Esophagus squamous epithelium (tissue), 5 donors: ENCODE results near the gene RND1. TPM values are rescaled to one million over a fixed set of nuclear protein-coding genes. Genes with fewer than 3 reads are reported as not detected.
"Not testable (repeated sequence)": the region's sequence is repeated elsewhere in the genome, so short reads cannot be mapped to it uniquely, and the experiment has no call there.

ENCODE experiments used
- DNase-seq: peaks from one replicate; lab custom pipeline; 2025; lab: John Stamatoyannopoulos, UW
- H3K27ac ChIP-seq, 4 donors: fragments of 200-600 bp; sonication (generic); one replicate each; pipeline ENCODE4 v1.5.1; 2016 to 2019; ENCODE audit warnings: mild to moderate bottlenecking in 1 of 4
- H3K27me3 ChIP-seq, 4 donors: fragments of 200-600 bp; sonication (generic); 1 replicate in 3 of 4; 2 replicates in 1 of 4; pipeline versions ENCODE4 v1.5.1 to v1.6.0; 2017 to 2021; ENCODE audit warnings: antibody characterized with exemption in 1 of 4
- H3K36me3 ChIP-seq, 3 donors: fragments of 200-600 bp; sonication (generic); one replicate each; pipeline ENCODE4 v1.5.1; 2016 to 2019
- H3K4me1 ChIP-seq, 3 donors: fragments of 200-600 bp; sonication (generic); one replicate each; pipeline ENCODE4 v1.5.1; 2017 to 2019
- H3K4me3 ChIP-seq, 4 donors: fragments of 200-600 bp; sonication (generic); 1 replicate in 3 of 4; 2 replicates in 1 of 4; pipeline ENCODE4 v1.5.1; 2016 to 2019; ENCODE audit warnings: mild to moderate bottlenecking in 2 of 4, moderate library complexity in 1 of 4
- H3K9me3 ChIP-seq, 3 donors: fragments of 200-600 bp; sonication (generic); one replicate each; pipeline ENCODE4 v1.5.1; 2016 to 2019
- POLR2A ChIP-seq, 4 donors: fragments of 450-650 bp; IDR thresholded peaks; one replicate each; pipeline ENCODE4 v1.6.1; 2017; ENCODE audit warnings: antibody characterized with exemption in 4 of 4, mild to moderate bottlenecking in 4 of 4, moderate library complexity in 3 of 4
- WGBS, 2 donors: methylation state at CpG; one replicate each; pipeline ENCODE4 v1.1.5; 2018; 5-methylcytosine and 5-hydroxymethylcytosine counted together
- intact Hi-C: fragments of 100-400 bp; cut with DNase I; formaldehyde crosslinking; loops from one replicate; pipeline ENCODE4 v1.15.0; 2022
- total RNA-seq, 4 donors: library from RNA; depleted of rRNA; stranded (reverse); fragments of >200 nt; gene quantifications; one replicate each; pipeline ENCODE4 v1.1.0, GENCODE V29; 2016
- TF ChIP-seq, protein P1 (sequence below), 6 experiments: fragments of 450-650 bp in 4 of 6; fragments of 200-600 bp in 2 of 6; sonication (generic) in 2 of 6; IDR thresholded peaks; one replicate each; pipeline ENCODE4 v1.5.1; 2016 to 2019; ENCODE audit warnings: antibody characterized with exemption in 6 of 6, mild to moderate bottlenecking in 4 of 6, moderate library complexity in 4 of 6
- donor health status: DM: yes; HTN: yes; CAD: no.

RND1 gene
- total RNA-seq, 4 donors from 2014 or later: 0.57 to 6.1 (median 0.95) TPM

DNA sequence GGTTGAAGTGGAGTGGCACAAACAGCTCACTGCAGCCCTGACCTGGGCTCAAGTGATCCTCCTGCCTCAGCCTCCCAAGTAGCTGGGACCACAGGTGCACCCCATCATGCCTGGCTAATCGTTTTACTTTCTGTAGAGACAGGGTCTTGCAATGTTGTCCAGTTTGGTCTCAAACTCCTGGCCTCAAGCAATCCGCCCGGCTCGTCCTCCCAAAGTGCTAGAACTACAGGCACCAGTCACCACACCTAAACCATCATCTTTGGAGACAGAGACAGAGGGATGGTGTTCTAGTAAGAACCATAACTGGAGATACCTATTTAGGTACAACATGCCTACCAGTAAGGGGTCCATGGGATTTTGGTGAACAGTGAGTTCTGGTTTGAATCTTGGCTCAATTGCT is 11.2 kb downstream of the RND1 start:
- 44 to 81% methylated on average over 1 to 4 of the region's 4 CpGs for WGBS, 2 donors
- Histone ChIP-seq H3K36me3 (peaks cover 0 to 8% (median 0%) of the 10 kb centered on the region in 3 donors), H3K27ac (no peak overlapping the region), H3K4me1 (peaks cover 10 to 29% (median 17%) of the 10 kb centered on the region in 3 donors), H3K27me3 (no peaks in the 10 kb centered on the region), H3K9me3 (no peaks in the 10 kb centered on the region), H3K4me3 (no peak overlapping the region)
- intact Hi-C loops: no loop called here
- DNase-seq: no peak
- no peak for TF ChIP-seq POLR2A (IDR thresholded peaks at IDR 0.05)
- TF ChIP-seq, protein P1, sequence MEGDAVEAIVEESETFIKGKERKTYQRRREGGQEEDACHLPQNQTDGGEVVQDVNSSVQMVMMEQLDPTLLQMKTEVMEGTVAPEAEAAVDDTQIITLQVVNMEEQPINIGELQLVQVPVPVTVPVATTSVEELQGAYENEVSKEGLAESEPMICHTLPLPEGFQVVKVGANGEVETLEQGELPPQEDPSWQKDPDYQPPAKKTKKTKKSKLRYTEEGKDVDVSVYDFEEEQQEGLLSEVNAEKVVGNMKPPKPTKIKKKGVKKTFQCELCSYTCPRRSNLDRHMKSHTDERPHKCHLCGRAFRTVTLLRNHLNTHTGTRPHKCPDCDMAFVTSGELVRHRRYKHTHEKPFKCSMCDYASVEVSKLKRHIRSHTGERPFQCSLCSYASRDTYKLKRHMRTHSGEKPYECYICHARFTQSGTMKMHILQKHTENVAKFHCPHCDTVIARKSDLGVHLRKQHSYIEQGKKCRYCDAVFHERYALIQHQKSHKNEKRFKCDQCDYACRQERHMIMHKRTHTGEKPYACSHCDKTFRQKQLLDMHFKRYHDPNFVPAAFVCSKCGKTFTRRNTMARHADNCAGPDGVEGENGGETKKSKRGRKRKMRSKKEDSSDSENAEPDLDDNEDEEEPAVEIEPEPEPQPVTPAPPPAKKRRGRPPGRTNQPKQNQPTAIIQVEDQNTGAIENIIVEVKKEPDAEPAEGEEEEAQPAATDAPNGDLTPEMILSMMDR (IDR thresholded peaks at IDR 0.05): no peak

- intact Hi-C loops: loop anchor here (2.0 kb wide), 1 partner anchor 38 kb away; no protein-coding TSS in a partner anchor
- peaks cover 10 to 44% (median 17%) of the 10 kb centered on the region in 3 donors for H3K4me1 ChIP-seq
- peak overlapping the region; percentile 74 to 99 (median 95) for H3K4me3 ChIP-seq
- peak; percentile 33 for DNase-seq
- H3K9me3 ChIP-seq: no peaks in the 10 kb centered on the region
- 1 to 2% methylated on average over 8 to 9 of the region's 11 CpGs for WGBS, 2 donors
- H3K27me3 ChIP-seq: no peaks in the 10 kb centered on the region
- TF ChIP-seq, protein P1 (IDR thresholded peaks at IDR 0.05): peak; percentile 74 to 95 (median 92)
- TF ChIP-seq POLR2A (IDR thresholded peaks at IDR 0.05): no peak
- H3K36me3 ChIP-seq: peaks cover 0 to 21% (median 0%) of the 10 kb centered on the region in 3 donors
- H3K27ac ChIP-seq: peak overlapping the region; percentile 89 to 92 (median 90)
These were observed 12.7 kb downstream of the RND1 start for GRCh38 chr12:48852734-48853688.

DNA sequence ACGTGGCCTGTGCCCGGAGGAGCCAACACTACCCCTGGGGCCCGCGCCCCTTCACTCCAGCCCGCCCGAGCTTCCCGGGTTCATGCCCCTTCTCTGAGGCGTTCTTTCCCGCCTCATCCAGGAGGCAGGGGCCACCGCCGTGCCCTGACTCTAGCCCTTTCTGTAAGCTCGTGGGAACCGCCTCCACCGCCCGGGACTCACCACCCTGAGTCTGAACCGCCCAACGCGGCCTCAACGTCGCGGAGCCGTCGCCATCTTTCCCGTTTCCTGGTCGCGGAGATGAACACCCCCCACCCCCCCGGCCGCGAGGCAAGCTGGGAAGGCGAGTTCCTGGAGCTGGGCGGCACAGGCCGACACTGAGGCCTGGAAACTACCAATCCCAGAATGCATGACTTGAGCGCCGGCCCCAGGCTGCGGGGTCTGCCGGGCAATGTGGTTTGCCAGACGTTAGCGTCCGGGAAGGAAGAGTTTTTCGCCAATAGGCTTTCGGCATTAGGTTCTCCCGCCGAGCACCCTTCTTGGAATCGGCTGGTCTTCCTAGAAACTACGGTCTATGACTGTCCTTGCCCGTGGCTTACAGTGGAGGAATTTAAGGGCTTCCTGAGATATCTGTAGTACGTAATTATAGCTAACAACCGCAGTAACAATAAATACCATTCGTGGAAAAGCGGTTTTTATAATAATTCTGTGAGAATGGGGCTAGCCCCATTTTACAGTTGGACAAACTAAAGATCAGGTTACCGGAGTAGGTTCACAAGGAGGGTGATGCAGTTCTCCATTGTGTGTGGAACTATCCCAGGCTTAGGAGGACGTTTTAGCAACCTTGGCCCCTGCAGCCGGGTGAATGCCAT is 13.6 kb downstream of the RND1 start, which contains the start of gene DDX23:
Gene DDX23 (minus strand): TSS at position 281 of the 851 bp plus-strand sequence. CDS start 6,381 bp downstream, outside the sequence.
- Histone ChIP-seq H3K36me3 (peaks cover 0 to 30% (median 0%) of the 10 kb centered on the region in 3 donors), H3K4me1 (peaks cover 10 to 53% (median 17%) of the 10 kb centered on the region in 3 donors), H3K27me3 (no peaks in the 10 kb centered on the region), H3K4me3 (peak within 1 kb of the TSS; percentile 74 to 99 (median 95)), H3K9me3 (no peaks in the 10 kb centered on the region), H3K27ac (peak within 1 kb of the TSS; percentile 89 to 92 (median 90))
- intact Hi-C loops: loop anchor here (2.0 kb wide), 1 partner anchor 39 kb away; no protein-coding TSS in a partner anchor
- WGBS, 2 donors: 0 to 1% methylated on average over 25 to 39 of the region's 53 CpGs
- peak; percentile 80 for DNase-seq
- TF ChIP-seq, protein P1 (IDR thresholded peaks at IDR 0.05): peak in 1 of 6 experiments; percentile 44
- peak in 2 of 4 donors; percentile 8 to 40 for TF ChIP-seq POLR2A (IDR thresholded peaks at IDR 0.05)

- peaks cover 16 to 93% (median 55%) of the 10 kb centered on the region in 3 donors for H3K36me3 ChIP-seq
- H3K4me3 ChIP-seq, DNase-seq, H3K4me1 ChIP-seq, H3K9me3 ChIP-seq, H3K27me3 ChIP-seq, H3K27ac ChIP-seq, intact Hi-C loops: not testable (repeated sequence)
- WGBS, 2 donors: no CpG with 5 or more reads among the region's 29 CpGs
These were observed 23.6 kb downstream of the RND1 start for GRCh38 chr12:48842021-48842420.

DNA sequence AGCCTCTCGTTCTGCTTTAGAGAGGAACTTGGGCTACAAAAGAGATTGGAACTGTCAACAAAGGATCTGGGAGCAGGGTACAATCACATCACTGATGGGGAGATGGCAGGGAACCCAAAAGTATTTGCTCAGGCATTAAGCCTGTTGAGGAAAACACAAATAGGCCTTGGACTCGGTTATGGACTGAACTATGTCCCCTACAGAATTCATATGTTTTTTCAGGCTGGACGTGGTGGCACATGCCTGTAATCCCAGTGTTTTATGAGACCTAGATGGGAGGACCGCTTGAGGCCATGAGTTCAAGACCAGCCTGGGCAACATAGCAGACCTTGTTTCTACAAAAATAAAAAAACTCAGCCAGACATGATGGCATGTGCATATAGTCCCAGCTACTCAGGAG is 27.6 kb downstream of the RND1 start:
- H3K4me1 ChIP-seq: no peaks in the 10 kb centered on the region
- no peak for DNase-seq
- intact Hi-C loops: no loop called here
- H3K27me3 ChIP-seq: no peaks in the 10 kb centered on the region
- peaks cover 38 to 93% (median 69%) of the 10 kb centered on the region in 3 donors for H3K36me3 ChIP-seq
- no peaks in the 10 kb centered on the region for H3K9me3 ChIP-seq
- no peak overlapping the region for H3K27ac ChIP-seq
- TF ChIP-seq, protein P1 (IDR thresholded peaks at IDR 0.05): no peak
- TF ChIP-seq POLR2A (IDR thresholded peaks at IDR 0.05): no peak
- H3K4me3 ChIP-seq: no peak overlapping the region
- WGBS, 2 donors: 89 to 90% methylated on average over 4 of the region's 4 CpGs
